ENCODE measurements around the gene U2AF1.
"Not testable (repeated sequence)": the region's sequence is repeated elsewhere in the genome, so short reads cannot be mapped to it uniquely, and the experiment has no call there.

The U2AF1 gene, protein sequence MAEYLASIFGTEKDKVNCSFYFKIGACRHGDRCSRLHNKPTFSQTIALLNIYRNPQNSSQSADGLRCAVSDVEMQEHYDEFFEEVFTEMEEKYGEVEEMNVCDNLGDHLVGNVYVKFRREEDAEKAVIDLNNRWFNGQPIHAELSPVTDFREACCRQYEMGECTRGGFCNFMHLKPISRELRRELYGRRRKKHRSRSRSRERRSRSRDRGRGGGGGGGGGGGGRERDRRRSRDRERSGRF

DNA sequence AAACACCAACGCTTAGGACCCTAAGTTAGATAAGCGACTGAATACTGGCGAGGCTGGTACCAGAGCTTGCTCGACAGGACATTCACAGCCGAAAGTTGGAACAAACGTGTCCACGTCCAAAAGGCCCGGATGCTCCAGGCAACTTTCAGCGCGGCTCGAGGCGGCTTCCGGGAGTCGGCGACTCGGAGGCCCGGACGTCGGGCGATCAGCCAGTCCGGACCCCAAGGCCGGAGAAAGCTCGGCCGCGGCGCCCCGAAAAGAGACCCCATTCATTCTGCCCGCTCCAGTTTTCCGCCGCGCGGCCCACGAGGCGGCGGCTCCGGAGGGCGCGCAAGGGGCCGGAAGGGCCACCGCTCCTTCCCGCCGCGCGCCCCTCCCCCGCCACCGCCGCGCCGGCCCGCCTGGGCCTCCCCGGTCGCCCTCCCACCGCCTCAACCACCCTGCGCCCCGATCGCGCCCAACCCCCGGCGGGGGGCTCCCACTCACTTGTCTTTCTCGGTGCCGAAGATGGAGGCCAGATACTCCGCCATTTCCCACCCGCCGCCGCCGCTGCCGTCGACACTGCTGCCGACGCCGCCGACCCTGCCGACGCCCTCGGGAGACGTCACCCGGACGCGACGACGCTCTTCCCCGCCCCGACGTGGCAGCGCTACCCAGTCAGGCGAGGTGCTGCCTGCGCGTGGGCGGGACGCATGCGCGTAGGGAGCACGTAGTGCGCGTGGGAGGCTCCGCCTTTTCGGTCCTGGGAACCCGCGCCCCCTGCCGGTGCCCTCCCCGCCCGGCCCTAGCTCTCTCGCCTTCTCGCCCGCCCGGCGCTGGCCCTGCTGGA lies at the start of gene U2AF1:
TSS of gene U2AF1 (minus strand) at position 606 of the 829 bp plus-strand sequence. CDS start at position 530, 76 bp downstream.
- DNase-seq (ENCODE audit: low read depth in 2 of 2): peak in 1 of 2 donors; percentile 68

DNA sequence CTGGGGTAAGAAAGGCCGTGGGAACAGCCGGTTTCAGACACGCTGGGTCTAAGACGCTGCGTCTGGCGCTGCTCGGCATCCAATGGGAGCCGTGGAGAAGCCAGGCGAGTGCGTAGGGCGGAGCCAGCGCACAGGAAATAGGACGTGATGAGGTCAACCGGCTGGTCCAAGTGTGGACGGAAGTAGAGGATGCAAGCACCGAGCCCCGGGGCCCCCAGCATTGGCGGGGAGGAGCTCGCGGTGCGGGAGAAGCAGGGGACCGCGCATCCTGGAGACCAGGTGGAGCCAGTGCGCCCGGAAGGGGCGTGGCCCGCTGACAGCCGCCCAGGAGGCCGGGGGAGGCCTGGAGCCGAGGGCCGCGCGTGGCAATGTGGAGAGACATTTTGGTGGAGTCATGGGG lies 46.2 kb upstream of the U2AF1 start:
- DNase-seq (ENCODE audit: low read depth in 2 of 2): not testable (repeated sequence)

DNA sequence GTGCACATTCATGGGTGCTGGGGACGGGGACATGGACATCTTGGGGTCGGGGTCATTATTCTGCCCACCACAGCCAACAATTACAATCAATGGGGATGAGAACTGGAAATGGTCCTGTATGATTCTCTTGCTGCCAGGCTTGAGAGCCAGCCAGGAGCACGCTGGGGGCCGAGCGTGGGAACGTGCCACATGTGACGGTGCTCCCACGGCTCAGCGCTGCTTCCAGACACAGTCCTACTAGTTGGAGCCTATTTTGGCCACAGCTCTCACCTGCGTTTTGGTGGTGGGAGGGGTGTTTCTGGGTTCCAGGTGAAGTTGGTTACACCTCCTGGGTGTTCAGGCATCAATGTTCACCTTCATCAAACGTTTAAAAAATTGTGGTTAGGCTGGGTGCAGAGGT lies 42.0 kb upstream of the U2AF1 start:
- DNase-seq (ENCODE audit: low read depth in 2 of 2): not testable (repeated sequence)

DNA sequence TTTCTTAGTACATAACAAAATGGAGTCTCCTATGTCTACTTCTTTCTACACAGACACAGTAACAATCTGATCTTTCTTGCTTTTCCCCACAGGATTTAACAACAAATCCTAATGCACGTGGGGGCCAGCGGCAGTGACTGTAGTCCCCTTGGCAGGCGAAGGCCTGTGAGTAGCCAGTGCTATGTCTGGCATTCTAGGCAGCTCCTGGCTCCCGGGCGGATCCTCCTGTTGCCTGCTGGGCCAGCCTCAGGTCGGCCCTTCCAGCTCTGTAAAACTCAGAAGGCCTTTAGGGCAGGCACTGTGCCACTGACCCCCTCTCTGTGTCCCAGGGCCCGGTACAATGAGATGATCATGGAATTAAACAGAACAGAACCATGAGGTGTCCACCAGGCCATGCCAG lies 40.6 kb upstream of the U2AF1 start:
- DNase-seq (ENCODE audit: low read depth in 2 of 2): not testable (repeated sequence)

DNA sequence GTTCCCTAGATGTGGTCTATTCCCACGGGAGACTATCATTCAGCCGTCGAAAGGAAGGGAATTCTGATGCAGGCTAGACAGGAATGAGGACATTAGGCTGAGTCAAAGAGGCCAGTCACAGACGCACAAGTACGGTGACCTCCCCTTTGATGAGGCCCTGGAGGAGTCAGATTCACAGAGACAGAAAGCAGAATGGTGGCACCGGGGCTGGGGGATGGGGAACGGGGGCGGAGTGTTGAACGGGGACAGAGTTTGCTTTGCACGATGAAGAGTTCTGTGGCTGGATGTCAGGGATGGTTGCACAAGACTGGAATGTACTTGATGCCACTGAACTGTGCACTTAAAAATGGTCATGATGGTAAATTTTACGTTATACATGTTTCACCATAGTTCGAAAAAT lies 39.3 kb upstream of the U2AF1 start:
- not testable (repeated sequence) for DNase-seq (ENCODE audit: low read depth in 2 of 2)

DNA sequence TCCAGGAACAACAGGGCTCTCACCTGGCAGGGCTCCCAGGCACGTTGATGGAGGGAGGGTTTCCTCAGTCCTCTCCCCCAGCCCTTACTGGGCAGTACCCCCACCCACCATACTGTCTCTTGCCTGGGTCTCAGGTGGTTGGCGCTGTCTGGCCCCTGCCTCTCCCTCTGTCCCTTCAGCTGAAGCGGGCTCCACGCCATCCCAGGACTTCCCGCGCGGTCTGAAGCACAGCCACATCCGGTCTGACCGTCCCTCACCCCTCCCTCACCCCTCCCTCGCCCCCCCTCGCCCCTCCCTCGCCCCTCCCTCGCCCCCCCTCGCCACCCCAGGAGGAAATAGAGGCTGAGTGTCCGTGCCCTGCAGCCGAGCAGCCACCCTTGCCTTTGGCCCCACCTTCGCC lies 34.0 kb upstream of the U2AF1 start:
- not testable (repeated sequence) for DNase-seq (ENCODE audit: low read depth in 2 of 2)

DNA sequence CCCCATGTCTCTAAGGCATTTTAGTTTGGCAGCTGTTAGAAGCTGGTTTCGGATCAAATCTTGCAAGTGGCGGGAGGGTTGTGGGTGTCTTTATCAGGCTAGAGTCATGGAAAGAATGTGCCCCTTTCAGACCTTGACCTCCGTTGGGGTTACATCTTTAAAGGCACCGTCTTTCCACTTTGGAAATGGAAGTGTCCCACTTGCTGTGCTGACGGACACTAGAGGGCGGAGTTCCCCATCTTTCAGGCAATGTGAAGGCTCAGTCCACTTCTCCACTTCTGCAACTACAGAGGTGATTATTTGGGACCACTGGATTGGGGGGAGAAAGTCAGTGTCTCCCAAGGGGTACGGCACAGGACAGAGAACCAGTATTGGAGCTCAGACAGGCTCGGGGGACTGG lies 31.6 kb upstream of the U2AF1 start:
- DNase-seq (ENCODE audit: low read depth in 2 of 2): not testable (repeated sequence)

DNA sequence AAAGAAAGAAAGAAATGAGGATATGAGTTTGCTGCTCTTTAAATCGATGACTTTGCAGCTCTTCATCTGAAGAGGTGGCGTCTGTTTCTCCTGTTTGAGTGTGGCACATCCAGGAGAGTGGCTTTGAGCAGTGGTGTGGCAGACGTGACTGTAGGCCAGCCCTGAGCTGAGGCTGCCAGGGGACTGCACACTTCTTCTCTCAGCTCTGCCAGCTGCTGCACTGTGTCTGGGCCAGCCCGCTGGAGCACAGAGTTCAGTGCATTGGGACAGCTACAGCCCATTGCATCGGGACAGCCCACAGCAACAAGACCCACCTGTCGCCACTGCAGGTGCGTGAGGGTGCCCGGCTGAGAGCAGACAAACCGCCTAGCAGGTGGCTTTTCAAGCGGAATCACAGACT lies 27.1 kb upstream of the U2AF1 start:
- not testable (repeated sequence) for DNase-seq (ENCODE audit: low read depth in 2 of 2)

DNA sequence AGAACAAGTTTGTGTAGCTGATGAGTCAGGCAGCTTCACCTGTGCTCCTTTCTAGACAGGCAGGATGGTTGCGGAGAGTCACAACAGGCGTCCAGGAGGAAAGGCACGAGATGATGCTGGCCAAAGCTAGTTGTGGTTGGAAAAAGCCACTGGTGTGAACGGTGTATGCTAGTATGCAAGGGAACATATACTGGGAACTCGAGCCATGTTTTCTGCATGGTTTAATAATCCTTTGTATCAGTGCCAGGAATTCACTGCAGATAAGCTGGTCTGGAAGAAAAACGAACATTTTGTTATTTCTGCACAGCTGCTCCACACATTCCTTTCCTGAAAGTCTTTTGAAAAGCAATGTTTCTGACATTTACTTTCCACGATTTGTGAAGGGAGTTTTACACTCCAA lies 22.7 kb upstream of the U2AF1 start:
- not testable (repeated sequence) for DNase-seq (ENCODE audit: low read depth in 2 of 2)

DNA sequence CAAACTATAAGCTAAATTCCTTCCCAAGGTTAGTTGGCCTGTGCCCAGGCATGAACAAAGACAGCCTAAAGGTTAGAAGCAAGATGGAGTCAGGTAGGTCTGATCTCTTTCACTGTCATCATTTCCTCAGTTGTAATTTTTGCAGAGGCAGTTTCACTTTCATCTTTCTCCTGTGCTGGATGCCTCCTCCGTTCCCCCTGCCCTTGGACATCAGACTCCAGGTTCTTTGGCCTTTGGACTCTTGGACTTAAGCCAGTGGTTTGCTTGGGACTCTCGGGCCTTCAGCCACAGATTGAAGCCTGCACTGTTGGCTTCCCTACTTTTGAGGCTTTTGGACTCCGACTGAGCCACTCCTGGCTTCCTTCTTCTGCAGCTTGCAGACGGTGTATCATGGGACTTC lies 8.6 kb upstream of the U2AF1 start:
- not testable (repeated sequence) for DNase-seq (ENCODE audit: low read depth in 2 of 2)

DNA sequence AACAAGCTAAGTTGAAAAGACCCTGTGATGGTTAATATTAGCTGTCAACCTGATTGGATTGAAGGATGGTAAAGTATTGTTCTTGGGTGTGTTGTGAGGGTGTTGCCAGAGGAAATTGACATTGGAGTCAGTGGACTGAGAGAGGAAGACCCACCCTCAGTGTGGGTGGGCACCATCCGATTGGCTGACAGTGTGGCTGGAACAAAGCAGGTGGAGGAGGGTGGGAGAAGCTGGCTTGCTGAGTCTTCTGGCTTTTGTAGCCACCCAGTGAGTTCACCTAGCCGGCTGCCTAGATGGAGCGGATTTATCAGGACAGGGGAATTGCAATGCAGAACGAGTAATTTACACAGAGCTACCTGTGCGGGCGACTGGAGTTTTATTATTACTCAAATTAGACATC lies 7.1 kb upstream of the U2AF1 start:
- DNase-seq (ENCODE audit: low read depth in 2 of 2): not testable (repeated sequence)

DNA sequence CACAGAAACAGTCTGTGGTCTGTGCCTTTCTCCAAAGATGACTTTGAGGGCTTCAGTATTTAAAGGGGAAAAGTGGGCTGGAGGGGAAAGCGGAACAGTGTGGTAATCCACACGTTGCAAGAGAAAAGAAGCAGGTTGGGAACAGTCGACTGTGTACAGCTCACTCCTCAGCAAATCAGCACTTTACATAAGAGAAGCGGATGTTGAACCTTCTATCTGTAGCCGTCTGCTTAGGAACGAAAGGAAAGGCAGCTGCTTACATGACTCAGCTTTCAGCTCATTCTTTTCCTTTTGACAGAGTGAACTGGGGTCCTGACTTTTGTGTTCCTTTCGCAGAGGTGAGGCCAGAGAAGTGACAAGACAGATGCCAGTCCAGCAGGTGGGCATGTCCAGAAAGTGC lies 1.6 kb upstream of the U2AF1 start:
- not testable (repeated sequence) for DNase-seq (ENCODE audit: low read depth in 2 of 2)

DNA sequence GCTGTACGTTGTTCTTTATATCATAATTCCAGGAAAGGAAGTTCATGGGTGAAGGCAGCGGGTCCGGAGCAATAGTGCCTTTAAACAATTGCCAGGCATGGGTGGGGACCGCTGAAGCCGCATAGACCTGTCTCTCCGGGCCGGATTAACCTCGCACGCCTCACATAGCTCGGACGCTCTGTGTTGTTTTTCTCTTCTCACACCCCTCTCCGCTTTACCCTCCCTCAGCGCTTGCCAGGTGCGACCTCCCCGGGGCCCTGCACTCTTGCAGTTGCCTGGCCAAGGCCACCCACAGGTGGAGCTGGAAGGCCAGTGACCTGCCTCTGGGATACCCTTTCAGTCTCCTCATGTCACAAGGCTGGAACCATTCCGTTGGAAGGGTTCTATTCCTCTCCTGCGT lies 807 bp upstream of the U2AF1 start:
- not testable (repeated sequence) for DNase-seq (ENCODE audit: low read depth in 2 of 2)

DNA sequence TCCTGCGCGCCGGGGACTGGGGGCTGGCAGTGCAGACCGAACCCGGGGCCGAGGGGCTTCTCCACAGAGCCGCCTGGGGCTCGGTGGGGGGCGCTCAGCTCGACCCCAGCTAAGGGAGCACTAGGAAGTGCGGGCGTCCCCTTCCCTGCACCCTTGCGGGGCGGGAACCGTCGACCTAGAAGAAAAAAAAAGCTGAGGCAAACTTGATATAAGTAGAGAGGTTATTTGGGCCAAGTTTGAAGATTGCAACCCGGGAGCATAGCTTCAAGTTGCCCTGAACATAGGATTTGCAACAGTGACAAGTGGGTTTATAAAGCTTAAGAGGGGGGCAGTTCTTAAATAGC lies 396 bp upstream of the U2AF1 start:
- not testable (repeated sequence) for DNase-seq (ENCODE audit: low read depth in 2 of 2)

DNA sequence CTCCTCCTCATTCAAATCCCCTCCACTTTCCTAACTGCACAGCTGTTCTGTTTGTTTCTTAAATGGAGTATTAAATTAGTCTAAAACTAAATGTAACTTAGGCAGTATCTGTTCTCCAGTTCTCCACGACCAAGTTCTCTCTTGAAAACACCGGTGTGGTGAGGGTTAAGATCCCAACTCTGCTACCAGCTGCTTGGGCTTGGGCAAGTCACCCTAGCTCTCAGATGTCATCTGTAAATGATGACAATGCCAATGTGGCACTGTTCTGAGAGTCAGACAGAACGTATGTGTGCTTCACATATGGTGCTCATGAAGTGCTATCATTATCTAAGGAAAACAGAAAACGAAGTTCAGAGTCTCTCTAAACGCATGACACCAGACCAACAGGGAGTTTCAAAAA lies 2.7 kb downstream of the U2AF1 start:
- DNase-seq (ENCODE audit: low read depth in 2 of 2): not testable (repeated sequence)

DNA sequence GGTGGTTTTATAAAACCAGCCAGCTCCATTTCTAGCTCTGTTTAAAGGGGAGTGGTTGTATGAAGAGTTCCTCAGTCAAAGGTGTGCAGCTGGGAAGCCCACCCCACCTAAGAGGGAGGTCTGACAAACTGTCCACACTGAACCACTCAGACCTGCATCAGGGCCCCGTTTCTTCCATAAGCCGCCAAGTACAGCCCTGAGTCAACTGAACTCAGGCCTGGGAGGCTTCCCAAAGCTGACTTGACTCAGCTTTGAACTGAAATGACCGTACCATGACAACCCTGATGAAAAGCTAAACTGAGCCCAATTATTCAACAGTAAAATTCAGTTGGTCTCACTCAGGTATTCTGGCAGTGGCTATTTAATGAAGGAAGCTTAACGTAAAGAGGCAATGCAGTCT lies 5.1 kb downstream of the U2AF1 start:
- DNase-seq (ENCODE audit: low read depth in 2 of 2): not testable (repeated sequence)

DNA sequence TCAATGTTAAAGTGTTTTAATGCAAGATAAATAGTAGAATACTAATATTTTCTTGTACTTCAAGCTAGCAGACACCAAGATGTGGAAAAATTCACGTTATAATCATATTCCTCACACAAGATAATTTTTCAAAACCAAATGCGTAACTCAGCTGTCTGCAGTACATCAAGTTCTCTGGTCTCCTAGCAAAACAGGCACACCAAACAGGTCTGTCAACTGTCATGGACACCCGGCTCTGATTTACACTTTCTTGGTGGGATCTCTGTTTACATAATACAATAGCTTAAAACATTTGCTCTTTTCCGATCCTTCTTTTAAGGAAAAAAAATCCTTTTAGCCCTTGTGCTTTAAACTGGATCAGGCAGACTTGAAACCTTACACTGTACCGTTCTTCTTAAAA lies 5.7 kb downstream of the U2AF1 start:
- not testable (repeated sequence) for DNase-seq (ENCODE audit: low read depth in 2 of 2)

DNA sequence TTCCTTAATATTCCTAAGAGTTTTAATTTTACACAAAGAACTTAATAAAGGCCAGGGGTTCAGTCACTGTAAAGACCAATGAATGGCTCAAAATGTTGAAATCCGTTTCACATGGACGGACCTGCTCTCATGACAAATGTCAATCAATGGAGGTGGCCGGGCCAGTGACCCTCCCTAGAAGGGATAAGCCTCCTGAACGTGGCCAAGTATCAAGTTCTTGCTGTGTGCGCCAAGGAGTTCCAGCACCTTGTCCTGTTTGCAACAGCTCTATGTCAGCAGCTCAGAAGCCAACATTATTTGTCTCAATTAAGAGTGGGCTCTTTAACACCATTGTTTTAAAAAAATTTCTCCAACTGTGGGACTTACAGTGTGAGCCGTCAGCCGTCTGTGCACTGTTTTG lies 6.4 kb downstream of the U2AF1 start:
- not testable (repeated sequence) for DNase-seq (ENCODE audit: low read depth in 2 of 2)

DNA sequence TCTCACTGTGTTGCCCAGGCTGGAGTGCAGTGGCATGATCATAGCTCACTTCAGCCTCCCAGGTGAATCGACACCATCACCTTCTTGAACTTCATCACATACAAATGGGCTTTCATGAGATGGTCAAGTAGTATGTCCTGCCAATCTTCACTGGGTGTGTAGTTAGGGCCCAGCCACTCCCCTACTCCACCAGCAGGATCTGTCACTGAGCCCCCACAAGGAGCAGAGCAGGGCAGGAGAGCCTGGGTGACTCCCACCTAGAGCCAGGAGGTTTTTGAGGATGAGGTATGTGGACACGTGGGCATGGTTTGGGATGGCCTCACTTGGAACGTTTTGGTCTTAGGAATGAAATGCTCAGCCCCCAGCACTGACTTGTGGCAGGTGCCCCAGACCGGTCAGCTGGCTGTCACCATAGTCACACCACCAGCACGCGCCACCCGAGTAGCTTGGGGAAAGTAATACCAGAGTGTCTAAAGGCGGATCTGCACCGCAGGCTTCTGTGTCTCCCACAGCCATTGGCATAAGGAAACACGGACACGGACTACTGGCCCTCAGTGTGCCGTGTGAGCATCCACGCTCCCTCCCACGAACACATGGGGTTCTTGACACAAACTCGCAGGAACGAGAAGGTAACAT lies 15.3 kb downstream of the U2AF1 start:
- DNase-seq (ENCODE audit: low read depth in 2 of 2): not testable (repeated sequence)

DNA sequence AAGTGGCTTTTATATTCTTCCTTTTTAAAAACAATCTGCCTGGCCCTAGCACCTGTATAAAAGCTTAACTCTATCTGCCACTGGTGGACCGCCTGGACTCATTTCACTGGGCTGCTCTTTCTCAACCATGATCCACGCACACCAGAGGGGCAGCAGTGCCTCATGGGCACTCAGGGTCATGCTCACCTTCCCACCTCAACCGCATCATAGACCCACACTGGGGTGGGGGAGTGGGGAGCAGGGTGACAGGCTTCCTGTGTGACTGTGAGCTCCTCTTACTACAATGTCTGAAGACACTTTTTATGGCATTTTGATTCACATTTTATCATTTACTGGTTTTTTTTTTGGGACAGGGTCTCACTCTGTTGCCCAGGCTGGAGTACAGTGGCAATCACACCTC lies 16.4 kb downstream of the U2AF1 start:
- DNase-seq (ENCODE audit: low read depth in 2 of 2): not testable (repeated sequence)

DNA sequence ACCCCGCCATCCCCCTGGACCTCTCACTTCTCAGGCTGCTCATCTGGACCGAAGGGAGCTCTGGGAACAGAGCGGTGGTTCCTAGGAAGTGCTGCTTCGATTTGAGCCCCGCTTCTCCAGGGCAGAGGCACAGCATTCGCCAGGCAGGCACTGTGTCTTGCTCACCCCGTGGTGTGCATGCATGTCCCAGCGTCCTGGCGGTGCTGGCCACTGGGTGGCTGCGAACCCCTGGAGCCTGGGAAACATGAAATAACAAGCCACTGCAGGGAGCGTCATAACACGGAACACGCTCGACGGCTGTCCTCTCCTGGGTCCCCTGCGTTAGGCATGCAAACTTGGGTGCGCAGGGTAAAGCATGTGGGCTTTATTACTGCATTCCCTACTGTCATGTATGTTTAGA lies 17.9 kb downstream of the U2AF1 start:
- DNase-seq (ENCODE audit: low read depth in 2 of 2): not testable (repeated sequence)

DNA sequence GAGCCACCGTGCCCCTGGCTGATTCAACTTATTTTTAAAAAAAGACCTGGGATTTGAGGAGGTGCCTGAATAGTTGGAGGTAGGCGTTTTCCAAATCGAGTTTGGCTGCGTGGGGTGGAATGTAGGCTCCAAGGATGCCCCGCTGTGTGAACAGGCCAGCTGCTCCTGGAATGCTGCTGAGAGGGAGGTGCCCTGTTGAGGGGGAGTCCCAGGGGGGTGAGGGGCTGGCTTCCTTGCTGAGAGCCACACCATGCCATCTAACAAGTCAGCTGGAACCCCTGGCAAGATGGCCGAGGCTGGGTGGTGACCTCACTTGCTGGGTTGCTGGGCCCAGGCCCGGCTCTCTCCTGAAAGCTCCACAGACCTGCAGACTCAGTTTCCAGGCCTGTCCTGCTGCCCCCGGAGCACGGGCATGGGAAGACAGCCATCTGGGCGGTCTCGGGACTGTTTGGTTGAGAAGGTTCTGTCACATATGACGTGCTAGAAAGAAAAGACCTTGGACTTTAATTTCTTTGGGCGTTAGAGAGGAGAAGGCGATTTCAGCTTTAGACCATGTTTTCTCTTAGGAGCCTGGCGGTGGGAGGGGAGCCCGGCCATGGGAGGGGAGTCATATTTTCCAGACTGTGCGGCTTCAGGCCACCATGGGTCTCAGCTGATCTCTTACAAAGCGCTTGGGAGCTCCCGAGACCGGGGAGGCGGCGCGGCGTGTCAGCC lies 24.6 kb downstream of the U2AF1 start:
- not testable (repeated sequence) for DNase-seq (ENCODE audit: low read depth in 2 of 2)
